ENCODE data around the gene MRPL14. TPM values are rescaled to one million over a fixed set of nuclear protein-coding genes. Genes with fewer than 3 reads are reported as not detected.
A peak's percentile ranks its signal among the peaks of the same experiment; 100 is the strongest.

MRPL14 gene
- total and polyA plus RNA-seq, 2 of the 4 experiments (the other 2 are of a cell fraction) = 43.7 to 87.9 TPM

DNA sequence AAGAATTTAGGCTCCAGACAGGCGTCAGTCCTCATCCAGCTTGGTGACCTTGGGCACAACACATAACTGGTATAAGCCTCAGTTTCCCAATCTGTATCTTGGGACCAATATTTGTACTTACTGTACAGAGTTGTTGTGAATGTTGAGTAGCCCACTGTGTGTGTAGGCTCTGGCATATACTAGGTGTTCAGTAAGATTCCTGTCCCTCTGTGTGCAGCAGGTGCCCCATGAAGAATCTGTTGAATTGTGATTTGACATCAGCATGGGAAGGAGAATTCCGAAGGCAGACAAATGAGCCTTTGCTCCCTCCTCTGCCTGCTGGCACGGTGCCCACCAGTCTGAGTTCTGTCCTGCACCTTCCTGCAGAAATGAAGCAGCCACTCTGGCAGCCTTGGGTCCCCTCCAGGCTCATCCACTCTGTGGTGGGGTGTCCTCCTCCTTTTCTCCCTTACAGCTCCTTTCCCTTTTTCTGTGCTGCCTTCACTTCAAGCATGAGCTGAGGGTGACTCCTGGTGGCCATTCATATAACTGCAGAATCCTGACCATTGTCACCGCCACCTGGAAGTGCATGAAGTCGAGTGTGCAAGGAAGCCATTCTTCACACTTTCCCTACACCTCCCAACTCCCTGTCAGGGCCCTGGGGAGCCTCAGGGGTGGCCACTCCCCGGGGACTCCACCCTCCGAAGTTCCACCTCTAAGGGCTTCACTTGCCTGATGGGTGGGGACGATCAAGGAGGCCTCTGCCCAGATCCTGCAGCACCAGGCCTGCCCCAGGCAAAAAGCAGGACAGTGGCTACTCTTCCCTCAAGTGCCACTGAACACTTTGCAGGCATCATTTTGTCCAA lies 48.2 kb downstream of the MRPL14 start:
- H3K9ac ChIP-seq (ENCODE audit: low read depth, low read length) = no peak overlapping the region
- no peak overlapping the region for H2BK20ac ChIP-seq (ENCODE audit: low read depth, low read length)
- ChIA-PET CTCF (interaction anchor here (0.5 to 1.5 kb wide), 13 partner anchors 14 to 470 kb away, joined by 3 to 15 read pairs (median 4); partner anchors contain the start of gene VEGFA), POLR2A (ENCODE audit: unreplicated experiment) (interaction anchor here (0.6 kb wide), 1 partner anchor 309 kb away, joined by 6 read pairs; the partner anchor contains the start of gene VEGFA)
- H3K9me3 ChIP-seq (ENCODE audit: control insufficient read depth, insufficient read depth, low read length) = no peaks in the 10 kb centered on the region
- no peak overlapping the region for H3K4me2 ChIP-seq (ENCODE audit: low read depth, low read length)
- H2AFZ ChIP-seq (replicated peaks; ENCODE audit: low read length, poor library complexity) = peak overlapping the region; percentile 1
- H4K20me1 ChIP-seq (ENCODE audit: insufficient read depth, low read length) = no peaks in the 10 kb centered on the region
- dilution Hi-C loops (cut with HindIII; ENCODE audit: low sequenced_read_pairs, unreplicated experiment) (no loop called here), intact Hi-C loops (cut with micrococcal nuclease) (loop anchor here (1.0 to 2.0 kb wide), 5 partner anchors 126 to 471 kb away; no protein-coding TSS in a partner anchor), in situ Hi-C loops (cut with MboI; ENCODE audit: low sequenced_read_pairs) (loop anchor here (10.0 kb wide), 1 partner anchor 474 kb away; no protein-coding TSS in a partner anchor)
- WGBS, 2 experiments (ENCODE audit: extremely low coverage in 2 of 2, insufficient read length in 1 of 2) = 0% methylated on average over 1 of the region's 8 CpGs; no CpG with 5 or more reads in 1 of the 2 experiments
- no peak overlapping the region for H2BK15ac ChIP-seq (ENCODE audit: low read depth, low read length)
- H2AK5ac ChIP-seq (ENCODE audit: low read depth, low read length) = 0 out of 2 replicates have a peak overlapping the region, but pooled peaks have one; percentile 38
- no peak overlapping the region for H3K4me3 ChIP-seq (ENCODE audit: insufficient read depth, low read depth, low read length)
- peaks cover 4% of the 10 kb centered on the region for H3K9me1 ChIP-seq (ENCODE audit: insufficient read depth, low read length)
- no peak overlapping the region for H3K27ac ChIP-seq (ENCODE audit: insufficient read depth, low read length)
- no peaks in the 10 kb centered on the region for H3K27me3 ChIP-seq (ENCODE audit: control insufficient read depth, insufficient read depth, low read length)
- H3K36me3 ChIP-seq (ENCODE audit: control insufficient read depth, insufficient read depth, low read length) = no peaks in the 10 kb centered on the region
- no peak overlapping the region for H4K8ac ChIP-seq (ENCODE audit: low read depth in 2 of 2, low read length in 2 of 2)
- no peak overlapping the region for H3K18ac ChIP-seq (ENCODE audit: low read depth, low read length)
- no peak overlapping the region for H3K23ac ChIP-seq (ENCODE audit: low read depth, low read length)
- no peak overlapping the region for H4K5ac ChIP-seq (ENCODE audit: low read depth, low read length)
- DNase-seq = peak; percentile 67
- no peak overlapping the region for H2AK9ac ChIP-seq (replicated peaks; ENCODE audit: low read depth, low read length, poor library complexity)
- H4K91ac ChIP-seq (ENCODE audit: insufficient read depth, low read depth, low read length) = no peak overlapping the region
- H2BK5ac ChIP-seq (ENCODE audit: low read depth, low read length, poor library complexity, severe bottlenecking) = no peak overlapping the region
- no TSS peak for BruUV-seq (replicated peaks)
- no peak overlapping the region for H3K56ac ChIP-seq (ENCODE audit: extremely low read depth, insufficient read depth, low read length)
- H2BK120ac ChIP-seq (ENCODE audit: low read depth, low read length) = no peak overlapping the region
- no peak overlapping the region for H3K14ac ChIP-seq (replicated peaks; ENCODE audit: low read depth, low read length)
- H3K4me1 ChIP-seq (ENCODE audit: control insufficient read depth, insufficient read depth, low read length) = peaks cover 14% of the 10 kb centered on the region
- H3K79me1 ChIP-seq (ENCODE audit: low read depth in 1 of 2, low read length in 2 of 2) = peaks cover 0 to 4% of the 10 kb centered on the region in 2 experiments; a peak in 2 of 4 replicates
- peak; percentile 86 for ATAC-seq (ENCODE audit: low read depth)
- peak overlapping the region; percentile 5; the same call in 1 of the 2 replicates for H3K4ac ChIP-seq (ENCODE audit: low read depth, low read length)
- TF ChIP-seq, protein P1, sequence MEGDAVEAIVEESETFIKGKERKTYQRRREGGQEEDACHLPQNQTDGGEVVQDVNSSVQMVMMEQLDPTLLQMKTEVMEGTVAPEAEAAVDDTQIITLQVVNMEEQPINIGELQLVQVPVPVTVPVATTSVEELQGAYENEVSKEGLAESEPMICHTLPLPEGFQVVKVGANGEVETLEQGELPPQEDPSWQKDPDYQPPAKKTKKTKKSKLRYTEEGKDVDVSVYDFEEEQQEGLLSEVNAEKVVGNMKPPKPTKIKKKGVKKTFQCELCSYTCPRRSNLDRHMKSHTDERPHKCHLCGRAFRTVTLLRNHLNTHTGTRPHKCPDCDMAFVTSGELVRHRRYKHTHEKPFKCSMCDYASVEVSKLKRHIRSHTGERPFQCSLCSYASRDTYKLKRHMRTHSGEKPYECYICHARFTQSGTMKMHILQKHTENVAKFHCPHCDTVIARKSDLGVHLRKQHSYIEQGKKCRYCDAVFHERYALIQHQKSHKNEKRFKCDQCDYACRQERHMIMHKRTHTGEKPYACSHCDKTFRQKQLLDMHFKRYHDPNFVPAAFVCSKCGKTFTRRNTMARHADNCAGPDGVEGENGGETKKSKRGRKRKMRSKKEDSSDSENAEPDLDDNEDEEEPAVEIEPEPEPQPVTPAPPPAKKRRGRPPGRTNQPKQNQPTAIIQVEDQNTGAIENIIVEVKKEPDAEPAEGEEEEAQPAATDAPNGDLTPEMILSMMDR (conservative IDR thresholded peaks at IDR 0.05; ENCODE audit: low read depth, low read length) = peak; percentile 94
- TF ChIP-seq SMC3 (IDR thresholded peaks at IDR 0.05; ENCODE audit: low read depth, low read length) (peak; percentile 97), RAD21 (IDR thresholded peaks at IDR 0.05; ENCODE audit: low read length) (peak; percentile 99), FOS (IDR thresholded peaks at IDR 0.05; ENCODE audit: low read depth, low read length) (no peak), MXI1 (IDR thresholded peaks at IDR 0.05; ENCODE audit: borderline replicate concordance, low read depth, low read length) (no peak), POLR2A (IDR thresholded peaks at IDR 0.05; ENCODE audit: low read depth, low read length) (peak; percentile 64), NFE2L2 (IDR thresholded peaks at IDR 0.05; ENCODE audit: low read depth, low read length) (no peak), RCOR1 (IDR thresholded peaks at IDR 0.05; ENCODE audit: insufficient replicate concordance, low read length) (no peak), RFX5 (IDR thresholded peaks at IDR 0.05; ENCODE audit: low read depth, low read length) (no peak), BHLHE40 (IDR thresholded peaks at IDR 0.05; ENCODE audit: low read depth, low read length) (no peak), MAFK (IDR thresholded peaks at IDR 0.05; ENCODE audit: low read depth, low read length) (no peak)
- TF ChIP-seq, protein P2, sequence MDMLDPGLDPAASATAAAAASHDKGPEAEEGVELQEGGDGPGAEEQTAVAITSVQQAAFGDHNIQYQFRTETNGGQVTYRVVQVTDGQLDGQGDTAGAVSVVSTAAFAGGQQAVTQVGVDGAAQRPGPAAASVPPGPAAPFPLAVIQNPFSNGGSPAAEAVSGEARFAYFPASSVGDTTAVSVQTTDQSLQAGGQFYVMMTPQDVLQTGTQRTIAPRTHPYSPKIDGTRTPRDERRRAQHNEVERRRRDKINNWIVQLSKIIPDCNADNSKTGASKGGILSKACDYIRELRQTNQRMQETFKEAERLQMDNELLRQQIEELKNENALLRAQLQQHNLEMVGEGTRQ (IDR thresholded peaks at IDR 0.05; ENCODE audit: low read depth, low read length) = no peak
- TF ChIP-seq, protein P3, sequence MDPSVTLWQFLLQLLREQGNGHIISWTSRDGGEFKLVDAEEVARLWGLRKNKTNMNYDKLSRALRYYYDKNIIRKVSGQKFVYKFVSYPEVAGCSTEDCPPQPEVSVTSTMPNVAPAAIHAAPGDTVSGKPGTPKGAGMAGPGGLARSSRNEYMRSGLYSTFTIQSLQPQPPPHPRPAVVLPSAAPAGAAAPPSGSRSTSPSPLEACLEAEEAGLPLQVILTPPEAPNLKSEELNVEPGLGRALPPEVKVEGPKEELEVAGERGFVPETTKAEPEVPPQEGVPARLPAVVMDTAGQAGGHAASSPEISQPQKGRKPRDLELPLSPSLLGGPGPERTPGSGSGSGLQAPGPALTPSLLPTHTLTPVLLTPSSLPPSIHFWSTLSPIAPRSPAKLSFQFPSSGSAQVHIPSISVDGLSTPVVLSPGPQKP (IDR thresholded peaks at IDR 0.05; ENCODE audit: borderline replicate concordance, low read depth, low read length) = no peak

Data from IMR-90 (cell line).